H1 (cell line): ENCODE measurements around the gene LRRC4C. TPM values are rescaled to one million over a fixed set of nuclear protein-coding genes. Genes with fewer than 3 reads are reported as not detected.

ENCODE experiments used
- CTCF ChIA-PET: fragments of 300-600 bp; sonication (Branson Sonifier 250); formaldehyde crosslinking; loops from one replicate; lab custom pipeline; 2021; ENCODE audit not compliant: partially characterized antibody; lab: Charles Lee
- POLR2A ChIA-PET: fragments of 300-600 bp; sonication (Branson Sonifier 250); formaldehyde crosslinking; loops from one replicate; lab custom pipeline; 2021; ENCODE audit warnings: inconsistent platforms; ENCODE audit not compliant: partially characterized antibody; lab: Charles Lee
- DNase-seq, 2 experiments: peaks; one replicate each; pipeline versions ENCODE4 v3.0.0 to v3.0.0-alpha.2; 2010 to 2022; ENCODE audit warnings: low spot score in 2 of 2, low read depth in 1 of 2, mixed read lengths in 1 of 2
- FAIRE-seq: peaks from 2 replicates; lab custom pipeline; 2011; peaks lifted over from hg19 to GRCh38; lab: Jason Lieb, UNC
- H2AFZ ChIP-seq: 2 replicates; pipeline ENCODE4 v1.8.1; 2012; ENCODE audit warnings: low read length, inconsistent platforms
- H2AK5ac ChIP-seq: 2 replicates; pipeline ENCODE4 v1.6.1; 2013; ENCODE audit warnings: low read depth, low read length
- H2BK120ac ChIP-seq: replicated peaks from 2 replicates; pipeline ENCODE3; 2013; ENCODE audit warnings: low read depth, low read length, inconsistent platforms
- H2BK12ac ChIP-seq: 2 replicates; pipeline ENCODE4 v1.6.1; 2013; ENCODE audit warnings: low read depth, low read length
- H2BK15ac ChIP-seq: 2 replicates; pipeline ENCODE4 v1.6.1; 2013; ENCODE audit warnings: low read length
- H2BK20ac ChIP-seq: 2 replicates; pipeline ENCODE4 v1.6.1; 2013; ENCODE audit warnings: low read length
- H2BK5ac ChIP-seq: 2 replicates; pipeline ENCODE4 v1.6.1; 2013; ENCODE audit warnings: low read depth, low read length
- H3K14ac ChIP-seq: 2 replicates; pipeline ENCODE4 v1.6.1; 2013; ENCODE audit warnings: inconsistent platforms; ENCODE audit not compliant: insufficient read length
- H3K18ac ChIP-seq: 2 replicates; pipeline ENCODE4 v1.6.1; 2013; ENCODE audit warnings: low read length; ENCODE audit errors: extremely low read depth
- H3K23ac ChIP-seq: 2 replicates; pipeline ENCODE4 v1.6.1; 2013; ENCODE audit warnings: inconsistent platforms; ENCODE audit not compliant: insufficient read length
- H3K23me2 ChIP-seq: 2 replicates; pipeline ENCODE4 v1.6.1; 2013; ENCODE audit warnings: low read depth, low read length
- H3K27ac ChIP-seq: 2 replicates; pipeline ENCODE4 v1.6.1; 2011; ENCODE audit warnings: low read depth, low read length, inconsistent platforms
- H3K27me3 ChIP-seq, 4 experiments: replicated peaks in 1 of 4; 1 replicate in 1 of 4; 2 replicates in 3 of 4; pipeline versions ENCODE4 v1.6.1 to v1.8.1; 2011 to 2013; ENCODE audit warnings: low read length in 3 of 4, mild to moderate bottlenecking in 3 of 4, inconsistent platforms in 2 of 4, mixed read lengths in 2 of 4, moderate library complexity in 1 of 4; ENCODE audit not compliant: control insufficient read depth in 3 of 4, insufficient read depth in 3 of 4; ENCODE audit errors: extremely low read depth in 1 of 4
- H3K36me3 ChIP-seq, 4 experiments: 2 replicates each; pipeline versions ENCODE4 v1.6.1 to v1.8.1; 2011 to 2013; ENCODE audit warnings: mild to moderate bottlenecking in 4 of 4, low read length in 3 of 4, moderate library complexity in 2 of 4, control low read depth in 1 of 4, inconsistent platforms in 1 of 4; ENCODE audit not compliant: insufficient read depth in 4 of 4, control insufficient read depth in 2 of 4
- H3K4ac ChIP-seq: replicated peaks from 2 replicates; pipeline ENCODE3; 2013; ENCODE audit warnings: low read length, low read depth, mixed read lengths, inconsistent platforms; ENCODE audit not compliant: insufficient read length
- H3K4me1 ChIP-seq, 4 experiments: replicated peaks in 1 of 4; 1 replicate in 1 of 4; 2 replicates in 3 of 4; pipeline versions ENCODE4 v1.6.1 to v1.8.1; 2011 to 2013; ENCODE audit warnings: low read length in 3 of 4, inconsistent platforms in 2 of 4, mixed read lengths in 1 of 4; ENCODE audit not compliant: insufficient read depth in 4 of 4, control insufficient read depth in 3 of 4
- H3K4me2 ChIP-seq, 2 experiments: 2 replicates each; pipeline versions ENCODE4 v1.6.1 to v1.8.1; 2011 to 2013; ENCODE audit warnings: low read depth in 2 of 2, low read length in 2 of 2, control low read depth in 1 of 2, inconsistent platforms in 1 of 2, mild to moderate bottlenecking in 1 of 2; ENCODE audit not compliant: insufficient read depth in 1 of 2
- H3K4me3 ChIP-seq, 4 experiments: fragments of 200-600, 300-600 bp in 1 of 4; sonication (generic), shearing (Covaris generic), sonication (Bioruptor Twin) in 1 of 4; 2 replicates each; pipeline versions ENCODE4 v1.5.1 to v1.8.1; 2011 to 2016; ENCODE audit warnings: low read length in 4 of 4, low read depth in 3 of 4, control low read depth in 2 of 4, inconsistent platforms in 2 of 4, mild to moderate bottlenecking in 2 of 4, mixed read lengths in 1 of 4, moderate library complexity in 1 of 4; ENCODE audit not compliant: insufficient read depth in 2 of 4; ENCODE audit errors: extremely low read depth in 1 of 4
- H3K56ac ChIP-seq: replicated peaks from 2 replicates; pipeline ENCODE3; 2013; ENCODE audit warnings: low read depth, mild to moderate bottlenecking, mixed read lengths, low read length, inconsistent platforms; ENCODE audit not compliant: insufficient read length
- H3K79me1 ChIP-seq: 2 replicates; pipeline ENCODE4 v1.6.1; 2013; ENCODE audit warnings: low read depth, low read length, control low read depth
- H3K79me2 ChIP-seq, 2 experiments: 2 replicates each; pipeline versions ENCODE4 v1.6.1 to v1.8.1; 2012 to 2013; ENCODE audit warnings: low read length in 2 of 2, mild to moderate bottlenecking in 2 of 2, inconsistent platforms in 1 of 2; ENCODE audit not compliant: insufficient read depth in 2 of 2, control insufficient read depth in 1 of 2
- H3K9ac ChIP-seq, 4 experiments: replicated peaks in 1 of 4; 1 replicate in 1 of 4; 2 replicates in 3 of 4; pipeline versions ENCODE4 v1.6.1 to v1.8.1; 2011 to 2013; ENCODE audit warnings: low read depth in 3 of 4, low read length in 3 of 4, control low read depth in 2 of 4, mild to moderate bottlenecking in 2 of 4, moderate library complexity in 2 of 4, inconsistent platforms in 1 of 4; ENCODE audit errors: extremely low read depth in 1 of 4
- H3K9me3 ChIP-seq, 2 experiments: 2 replicates each; pipeline versions ENCODE4 v1.6.1 to v1.8.1; 2012 to 2013; ENCODE audit warnings: mild to moderate bottlenecking in 2 of 2, moderate library complexity in 2 of 2, control low read depth in 1 of 2, inconsistent platforms in 1 of 2, low read depth in 1 of 2, low read length in 1 of 2, mixed read lengths in 1 of 2; ENCODE audit not compliant: insufficient read depth in 2 of 2
- H4K20me1 ChIP-seq, 2 experiments: replicated peaks in 1 of 2; 2 replicates each; pipeline versions ENCODE3 to v1.8.1; 2011 to 2013; ENCODE audit warnings: inconsistent platforms in 2 of 2, low read length in 2 of 2, mild to moderate bottlenecking in 1 of 2; ENCODE audit not compliant: insufficient read depth in 2 of 2, control insufficient read depth in 1 of 2
- H4K5ac ChIP-seq: 2 replicates; pipeline ENCODE4 v1.6.1; 2013; ENCODE audit warnings: low read length, low read depth, mixed read lengths, inconsistent platforms; ENCODE audit not compliant: insufficient read length
- H4K8ac ChIP-seq: 2 replicates; pipeline ENCODE4 v1.8.0; 2013; ENCODE audit warnings: mild to moderate bottlenecking, moderate library complexity, low read length, inconsistent platforms; ENCODE audit not compliant: insufficient read depth; ENCODE audit errors: extremely low read depth
- H4K91ac ChIP-seq: replicated peaks from 2 replicates; pipeline ENCODE3; 2013; ENCODE audit warnings: low read length, mixed read lengths, inconsistent platforms; ENCODE audit not compliant: insufficient read length
- EGR1 ChIP-seq: IDR thresholded peaks from 2 replicates; pipeline ENCODE4 v1.6.1; 2011; ENCODE audit warnings: low read depth, low read length, borderline replicate concordance
- FOSL1 ChIP-seq: IDR thresholded peaks from 2 replicates; pipeline ENCODE4 v1.6.1; 2011; ENCODE audit warnings: mild to moderate bottlenecking, low read depth, low read length, moderate library complexity; ENCODE audit not compliant: insufficient read depth
- GTF2F1 ChIP-seq: IDR thresholded peaks from 2 replicates; pipeline ENCODE4 v1.6.1; 2012; ENCODE audit warnings: low read depth, low read length, improper control_type of control experiment, borderline replicate concordance
- HDAC6 ChIP-seq: IDR thresholded peaks from one replicate; pipeline ENCODE4 v1.7.1; 2012; ENCODE audit warnings: low read depth, mild to moderate bottlenecking, inconsistent platforms, low read length, moderate library complexity
- KDM5A ChIP-seq: fragments of 200-600 bp; IDR thresholded peaks from 2 replicates; pipeline ENCODE4 v1.7.1; 2012; ENCODE audit warnings: mild to moderate bottlenecking, low read length, inconsistent platforms, mixed read lengths
- RNF2 ChIP-seq: fragments of 200-900, 300-1000 bp; sonication (generic); IDR thresholded peaks from 2 replicates; pipeline ENCODE4 v1.7.1; 2016; ENCODE audit warnings: borderline replicate concordance, low read depth, mild to moderate bottlenecking, antibody characterized with exemption, low read length; ENCODE audit not compliant: poor library complexity, severe bottlenecking; ENCODE audit errors: missing control alignments
- RXRA ChIP-seq: IDR thresholded peaks from 2 replicates; pipeline ENCODE4 v1.6.1; 2011; ENCODE audit warnings: low read depth, mild to moderate bottlenecking, low read length, moderate library complexity; ENCODE audit not compliant: insufficient read depth
- SIN3A ChIP-seq, 2 experiments: IDR thresholded peaks in 1 of 2; conservative IDR thresholded peaks in 1 of 2; 2 replicates each; pipeline ENCODE4 v1.6.1; 2011 to 2012; ENCODE audit warnings: low read length in 2 of 2, improper control_type of control experiment in 1 of 2, low read depth in 1 of 2, mild to moderate bottlenecking in 1 of 2
- SP4 ChIP-seq: IDR thresholded peaks from 2 replicates; pipeline ENCODE4 v1.6.1; 2012; ENCODE audit warnings: low read length, inconsistent platforms
- SUZ12 ChIP-seq: fragments of 200-600 bp; sonication (generic); IDR thresholded peaks from 2 replicates; pipeline ENCODE4 v1.6.1; 2012; ENCODE audit warnings: mild to moderate bottlenecking, inconsistent platforms, low read length, moderate library complexity, mixed read lengths
- TAF1 ChIP-seq: IDR thresholded peaks from 2 replicates; pipeline ENCODE4 v1.6.1; 2011; ENCODE audit warnings: mild to moderate bottlenecking, low read depth, low read length
- TAF7 ChIP-seq: optimal IDR thresholded peaks from 2 replicates; pipeline ENCODE3; 2011; ENCODE audit warnings: low read depth, mild to moderate bottlenecking, inconsistent platforms, low read length, moderate library complexity, borderline replicate concordance
- WGBS, 2 experiments: shearing (Covaris generic) in 1 of 2; methylation state at CpG; one replicate each; pipeline versions ENCODE4 v1.1.6 to v1.1.7; 2013 to 2015; ENCODE audit warnings: low lambda C conversion rate in 2 of 2, mixed read lengths in 2 of 2, inconsistent platforms in 1 of 2, low coverage in 1 of 2, missing lambda C conversion rate in 1 of 2; ENCODE audit not compliant: insufficient replicate concordance in 2 of 2, insufficient coverage in 1 of 2, insufficient read length in 1 of 2; ENCODE audit errors: extremely low coverage in 1 of 2, missing lambda C conversion rate in 1 of 2; 5-methylcytosine and 5-hydroxymethylcytosine counted together
- polyA plus RNA-seq, 7 experiments: library from polyadenylated mRNA; depleted of rRNA in 3 of 7; stranded (reverse) in 5 of 7; unstranded in 2 of 7; fragments of >200 nt in 5 of 7; fragments of 200-250 nt in 2 of 7; gene quantifications; 1 replicate in 5 of 7; 2 replicates in 1 of 7; 4 replicates in 1 of 7; pipeline versions ENCODE4 v1.2.1 to v1.2.3, GENCODE V29; 2011 to 2013; ENCODE audit warnings: missing spikeins in 2 of 7, mixed read lengths in 2 of 7
- total RNA-seq: library from RNA; stranded (reverse); fragmentation: NEBNext Ultra II Directional; extraction: Animal tissue kit (Norgen Biotek cat#: 25700); gene quantifications from 2 replicates; pipeline ENCODE4 v1.2.1, GENCODE V29; 2021
- TF ChIP-seq, protein P1 (sequence below): IDR thresholded peaks from 2 replicates; pipeline ENCODE4 v1.6.1; 2012; ENCODE audit warnings: inconsistent platforms

LRRC4C gene
- total and polyA plus RNA-seq, 2 of the 8 experiments (the other 6 are each of a cell fraction or from before 2014, with no cell fraction given) = 0.23 to 2.2 TPM

DNA sequence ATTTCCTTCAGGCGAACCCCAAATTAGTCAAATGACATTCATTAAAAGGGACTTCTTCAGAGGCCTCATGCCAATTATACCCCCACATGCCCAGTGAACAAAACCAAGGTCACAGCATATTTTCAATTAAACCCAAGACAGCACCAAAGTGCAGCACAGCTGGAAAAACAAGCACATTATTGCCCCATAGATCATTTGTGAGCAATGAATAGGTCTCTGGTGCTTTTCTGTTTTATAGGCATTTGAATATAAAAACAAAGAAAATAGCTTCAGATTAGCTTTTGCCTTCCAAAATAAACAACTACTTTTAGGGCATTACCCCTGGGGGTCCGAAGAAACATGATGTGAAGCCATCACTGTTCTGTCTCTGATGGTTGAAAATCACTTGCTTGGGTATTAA, 1319.9 kb downstream of the LRRC4C start:
- Histone ChIP-seq H2BK5ac (no peak overlapping the region), H4K5ac (no peak overlapping the region), H2AFZ (no peak overlapping the region), H3K9me3 (no peaks in the 10 kb centered on the region), H3K4me1 (no peaks in the 10 kb centered on the region), H4K8ac (no peak overlapping the region), H3K4me2 (no peak overlapping the region), H3K23ac (no peak overlapping the region), H2AK5ac (no peak overlapping the region), H2BK15ac (no peak overlapping the region), H2BK120ac (no peak overlapping the region), H4K20me1 (no peaks in the 10 kb centered on the region), H3K18ac (no peak overlapping the region), H3K4me3 (no peak overlapping the region), H3K79me2 (no peaks in the 10 kb centered on the region), H3K9ac (no peak overlapping the region), H3K23me2 (no peaks in the 10 kb centered on the region), H2BK20ac (no peak overlapping the region), H3K4ac (no peak overlapping the region), H4K91ac (no peak overlapping the region), H3K27me3 (no peaks in the 10 kb centered on the region), H3K36me3 (no peaks in the 10 kb centered on the region), H2BK12ac (no peak overlapping the region), H3K56ac (no peak overlapping the region), H3K27ac (no peak overlapping the region), H3K79me1 (no peaks in the 10 kb centered on the region), H3K14ac (no peak overlapping the region)
- 88% methylated on average over 2 of the region's 2 CpGs; no CpG with 5 or more reads in 1 of the 2 experiments for WGBS, 2 experiments
- ChIA-PET POLR2A (no interaction called here), CTCF (interaction anchor here (1.1 to 1.5 kb wide), 2 partner anchors 14 to 156 kb away, joined by 3 to 4 read pairs; no protein-coding TSS in a partner anchor)
- FAIRE-seq = no peak
- DNase-seq = no peak
- TF ChIP-seq RNF2 (no peak), GTF2F1 (no peak), TAF1 (no peak), FOSL1 (no peak), EGR1 (no peak), KDM5A (no peak), SP4 (no peak), SUZ12 (no peak), TAF7 (no peak), SIN3A (conservative IDR thresholded peaks at IDR 0.05 in 1 of 2, IDR thresholded peaks at IDR 0.05 in 1 of 2; ENCODE audit: low read depth in 1 of 2, low read length in 2 of 2) (no peak), RXRA (no peak), HDAC6 (no peak)
- TF ChIP-seq, protein P1, sequence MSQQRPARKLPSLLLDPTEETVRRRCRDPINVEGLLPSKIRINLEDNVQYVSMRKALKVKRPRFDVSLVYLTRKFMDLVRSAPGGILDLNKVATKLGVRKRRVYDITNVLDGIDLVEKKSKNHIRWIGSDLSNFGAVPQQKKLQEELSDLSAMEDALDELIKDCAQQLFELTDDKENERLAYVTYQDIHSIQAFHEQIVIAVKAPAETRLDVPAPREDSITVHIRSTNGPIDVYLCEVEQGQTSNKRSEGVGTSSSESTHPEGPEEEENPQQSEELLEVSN = no peak
